Neural crest cell (in vitro differentiated cells): Measurements from ENCODE around the gene NDUFB4. TPM values are rescaled to one million over a fixed set of nuclear protein-coding genes. Genes with fewer than 3 reads are reported as not detected.
A peak's percentile ranks its signal among the peaks of the same experiment; 100 is the strongest.

Experiments used
- DNase-seq: peaks from one replicate; pipeline ENCODE4 v3.0.0; 2021; ENCODE audit warnings: low read depth, mixed read lengths, low spot score
- H3K27ac Mint-ChIP-seq: one replicate; pipeline ENCODE4 v1.8.0; 2021; ENCODE audit warnings: mild to moderate bottlenecking, mixed read lengths; ENCODE audit not compliant: unreplicated experiment
- H3K27me3 Mint-ChIP-seq: 2 replicates; pipeline ENCODE4 v1.8.0; 2021; ENCODE audit warnings: low read depth, mild to moderate bottlenecking, mixed read lengths
- H3K36me3 Mint-ChIP-seq: 2 replicates; pipeline ENCODE4 v1.8.0; 2021; ENCODE audit warnings: low read depth, mild to moderate bottlenecking, mixed read lengths
- H3K4me1 Mint-ChIP-seq: 2 replicates; pipeline ENCODE4 v1.8.0; 2021; ENCODE audit warnings: mixed read lengths
- H3K4me3 Mint-ChIP-seq: one replicate; pipeline ENCODE4 v1.8.0; 2021; ENCODE audit warnings: mild to moderate bottlenecking, mixed read lengths
- H3K9me3 Mint-ChIP-seq: 2 replicates; pipeline ENCODE4 v1.8.0; 2021; ENCODE audit warnings: mixed read lengths
- total RNA-seq: library from RNA; stranded (reverse); gene quantifications from 2 replicates; pipeline ENCODE4 v1.2.1, GENCODE V29; 2021
- TF ChIP-seq, protein P1 (sequence below): fragments of 200-600 bp; sonication (generic); conservative IDR thresholded peaks from 2 replicates; pipeline ENCODE4 v1.5.0; 2021; ENCODE audit warnings: antibody characterized with exemption, mild to moderate bottlenecking

The NDUFB4 gene
- total RNA-seq, 1 donor from 2014 or later: 117 TPM

- Mint-ChIP-seq H3K36me3 (no peaks in the 10 kb centered on the region), H3K9me3 (peaks cover 3% of the 10 kb centered on the region), H3K27me3 (no peaks in the 10 kb centered on the region), H3K27ac (no peak overlapping the region), H3K4me1 (peaks cover 31% of the 10 kb centered on the region), H3K4me3 (no peak overlapping the region)
- DNase-seq: no peak
- TF ChIP-seq, protein P1, sequence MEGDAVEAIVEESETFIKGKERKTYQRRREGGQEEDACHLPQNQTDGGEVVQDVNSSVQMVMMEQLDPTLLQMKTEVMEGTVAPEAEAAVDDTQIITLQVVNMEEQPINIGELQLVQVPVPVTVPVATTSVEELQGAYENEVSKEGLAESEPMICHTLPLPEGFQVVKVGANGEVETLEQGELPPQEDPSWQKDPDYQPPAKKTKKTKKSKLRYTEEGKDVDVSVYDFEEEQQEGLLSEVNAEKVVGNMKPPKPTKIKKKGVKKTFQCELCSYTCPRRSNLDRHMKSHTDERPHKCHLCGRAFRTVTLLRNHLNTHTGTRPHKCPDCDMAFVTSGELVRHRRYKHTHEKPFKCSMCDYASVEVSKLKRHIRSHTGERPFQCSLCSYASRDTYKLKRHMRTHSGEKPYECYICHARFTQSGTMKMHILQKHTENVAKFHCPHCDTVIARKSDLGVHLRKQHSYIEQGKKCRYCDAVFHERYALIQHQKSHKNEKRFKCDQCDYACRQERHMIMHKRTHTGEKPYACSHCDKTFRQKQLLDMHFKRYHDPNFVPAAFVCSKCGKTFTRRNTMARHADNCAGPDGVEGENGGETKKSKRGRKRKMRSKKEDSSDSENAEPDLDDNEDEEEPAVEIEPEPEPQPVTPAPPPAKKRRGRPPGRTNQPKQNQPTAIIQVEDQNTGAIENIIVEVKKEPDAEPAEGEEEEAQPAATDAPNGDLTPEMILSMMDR: no peak
These were observed 40.3 kb upstream of the NDUFB4 start for GRCh38 chr3:120555657-120556509.

- Mint-ChIP-seq H3K27ac (no peak overlapping the region), H3K4me1 (peaks cover 41% of the 10 kb centered on the region), H3K9me3 (peaks cover 3% of the 10 kb centered on the region), H3K36me3 (no peaks in the 10 kb centered on the region), H3K27me3 (no peaks in the 10 kb centered on the region), H3K4me3 (no peak overlapping the region)
- TF ChIP-seq, protein P1: no peak
- no peak for DNase-seq
These were observed 39.0 kb upstream of the NDUFB4 start for GRCh38 chr3:120557115-120557514.

- Mint-ChIP-seq H3K9me3 (no peaks in the 10 kb centered on the region), H3K4me3 (peak overlapping the region; percentile 84), H3K4me1 (peaks cover 41% of the 10 kb centered on the region), H3K36me3 (no peaks in the 10 kb centered on the region), H3K27me3 (no peaks in the 10 kb centered on the region), H3K27ac (peak overlapping the region; percentile 99)
- TF ChIP-seq, protein P1: peak; percentile 100
- peak; percentile 90 for DNase-seq
These were observed 37.3 kb upstream of the NDUFB4 start for GRCh38 chr3:120558771-120559241.

DNA sequence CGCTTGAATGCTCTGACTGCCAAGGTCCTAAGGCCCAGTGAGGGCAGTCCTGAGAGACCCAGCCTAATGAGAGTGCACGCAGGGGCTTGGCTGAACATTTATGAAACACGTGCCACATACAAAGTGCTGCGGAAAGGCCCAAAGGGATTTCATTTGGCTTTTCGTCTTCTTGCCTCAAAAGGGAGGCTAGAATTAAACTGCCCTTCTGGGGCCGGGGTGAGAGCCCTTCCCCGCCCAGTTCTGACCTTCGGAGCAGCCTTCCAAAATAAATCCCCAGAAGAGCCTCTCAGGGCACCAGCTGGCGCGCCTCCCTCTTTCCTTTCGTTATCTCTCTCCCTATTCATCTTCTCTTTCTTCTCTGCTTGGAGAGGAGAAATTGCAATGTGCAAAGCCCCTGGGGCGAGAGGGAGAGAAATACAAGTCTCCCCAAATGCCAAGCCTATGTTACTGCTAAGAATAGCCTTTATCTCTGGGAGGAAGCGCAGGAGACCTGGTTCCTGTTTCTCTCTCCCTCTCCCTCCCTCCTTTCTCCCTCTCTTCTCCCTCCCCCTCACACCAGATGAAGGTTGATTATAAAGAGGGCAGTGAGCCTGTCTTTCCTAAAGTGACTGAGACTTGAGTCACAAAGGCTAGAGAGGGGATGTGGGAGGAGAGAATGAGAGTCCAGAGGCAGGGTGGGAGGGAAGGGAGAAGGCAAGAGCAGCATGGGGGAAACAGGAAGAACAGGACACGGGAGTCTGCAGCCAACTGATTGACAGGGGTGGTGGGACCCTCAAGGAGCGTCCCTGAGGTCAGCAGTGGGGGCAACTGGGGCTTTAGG is 36.7 kb upstream of the NDUFB4 start:
- TF ChIP-seq, protein P1: no peak
- peak overlapping the region; percentile 91 for H3K4me3 Mint-ChIP-seq
- H3K4me1 Mint-ChIP-seq: peaks cover 41% of the 10 kb centered on the region
- no peaks in the 10 kb centered on the region for H3K27me3 Mint-ChIP-seq
- no peaks in the 10 kb centered on the region for H3K9me3 Mint-ChIP-seq
- DNase-seq: peak; percentile 46
- H3K36me3 Mint-ChIP-seq: no peaks in the 10 kb centered on the region
- H3K27ac Mint-ChIP-seq: peak overlapping the region; percentile 98

DNA sequence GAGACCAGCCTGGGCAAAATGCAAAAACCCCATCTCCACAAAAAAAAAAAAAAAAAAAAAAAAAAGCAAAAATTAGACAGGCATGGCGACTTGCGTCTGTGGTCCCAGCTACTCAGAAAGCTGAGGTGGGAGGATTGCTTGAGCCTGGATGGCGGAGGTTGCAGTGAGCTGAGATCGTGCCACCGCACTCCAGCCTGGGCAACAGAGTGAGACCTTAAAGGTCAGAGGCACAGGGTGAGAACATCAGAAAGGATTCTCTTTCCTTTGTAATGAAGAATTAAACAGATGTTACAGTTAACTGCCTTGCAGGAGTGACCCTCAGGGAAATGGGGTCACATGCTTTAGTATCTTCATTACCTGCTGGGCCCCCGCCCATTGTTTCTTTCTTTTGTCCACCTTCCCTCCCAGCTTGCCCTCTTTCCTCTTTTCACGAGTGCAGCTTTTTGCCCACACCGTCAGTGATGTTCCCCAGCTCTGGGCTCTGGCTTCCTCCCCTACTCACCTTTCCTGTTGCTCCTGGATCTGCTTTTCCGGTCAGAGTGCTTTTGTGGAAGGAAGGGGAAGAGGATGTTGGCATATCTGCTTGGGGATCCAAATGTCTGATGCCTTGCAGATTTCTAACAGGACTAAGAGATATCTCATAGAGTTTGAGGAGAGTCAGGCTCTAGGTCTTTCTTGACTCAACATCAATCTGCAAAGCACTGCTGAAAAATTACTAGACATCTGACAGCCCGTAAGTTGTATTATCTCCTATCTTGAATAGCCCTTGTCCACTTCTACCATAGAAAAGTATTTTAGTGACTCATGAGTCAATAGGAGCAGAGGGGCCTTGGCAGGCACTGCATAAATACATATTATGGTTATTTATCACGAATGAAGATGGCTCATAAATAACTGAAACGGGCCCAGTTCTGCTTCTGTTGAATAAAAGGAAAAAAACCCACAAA is 35.6 kb upstream of the NDUFB4 start:
- Mint-ChIP-seq H3K9me3 (no peaks in the 10 kb centered on the region), H3K36me3 (no peaks in the 10 kb centered on the region), H3K27me3 (no peaks in the 10 kb centered on the region), H3K27ac (peak overlapping the region; percentile 30), H3K4me1 (peaks cover 41% of the 10 kb centered on the region), H3K4me3 (peak overlapping the region; percentile 81)
- DNase-seq: no peak
- TF ChIP-seq, protein P1: no peak
